PC-3 (cell line): ENCODE measurements around the gene ZNF396. TPM values are rescaled to one million over a fixed set of nuclear protein-coding genes. Genes with fewer than 3 reads are reported as not detected.

Source experiments
- ATAC-seq: fragments of 200-7000 bp; cut with Tn5 transposase; 2 replicates; pipeline ENCODE4 v1.9.1; 2020; ENCODE audit warnings: mild to moderate bottlenecking, moderate library complexity
- BruUV-seq: library from RNA; stranded (reverse); fragments of 400-500 nt; replicated peaks from 2 replicates; lab custom pipeline; 2021; lab: Mats Ljungman, UMichigan
- CTCF ChIA-PET: fragments of 300-600 bp; sonication (Branson Sonifier 250); formaldehyde crosslinking; loops from one replicate; lab custom pipeline; 2022; ENCODE audit warnings: antibody characterized with exemption; lab: Charles Lee
- POLR2A ChIA-PET: fragments of 300-600 bp; sonication (Branson Sonifier 250); formaldehyde crosslinking; loops from one replicate; lab custom pipeline; 2022; ENCODE audit warnings: antibody characterized with exemption; ENCODE audit not compliant: unreplicated experiment; lab: Charles Lee
- DNase-seq: peaks from one replicate; pipeline ENCODE4 v3.0.0-alpha.2; 2015
- H2AFZ ChIP-seq: fragments of 300-600 bp; sonication (generic); 2 replicates; pipeline ENCODE4 v1.6.0; 2016; ENCODE audit warnings: antibody characterized with exemption, low read length
- H3F3A ChIP-seq: fragments of 300-600 bp; sonication (generic); one replicate; pipeline ENCODE4 v1.6.0; 2017; ENCODE audit warnings: antibody characterized with exemption, low read length, control low read depth, mild to moderate bottlenecking; ENCODE audit not compliant: unreplicated experiment
- H3K27ac ChIP-seq: fragments of 300-600 bp; sonication (generic); 2 replicates; pipeline ENCODE4 v1.5.1; 2016; ENCODE audit warnings: mild to moderate bottlenecking, low read length
- H3K27me3 ChIP-seq: fragments of 300-600 bp; sonication (generic); 2 replicates; pipeline ENCODE4 v1.6.1; 2016; ENCODE audit warnings: low read length, mixed read lengths
- H3K36me3 ChIP-seq: fragments of 300-600 bp; sonication (generic); 2 replicates; pipeline ENCODE4 v1.6.1; 2016; ENCODE audit warnings: low read depth, mixed run types, low read length, mixed read lengths
- H3K4me1 ChIP-seq: fragments of 300-600 bp; sonication (generic); 2 replicates; pipeline ENCODE4 v1.5.1; 2016; ENCODE audit warnings: low read length; ENCODE audit not compliant: insufficient read depth
- H3K4me2 ChIP-seq: fragments of 300-600 bp; sonication (generic); 2 replicates; pipeline ENCODE4 v1.6.0; 2016; ENCODE audit warnings: low read length
- H3K4me3 ChIP-seq: fragments of 300-600 bp; sonication (generic); 2 replicates; pipeline ENCODE4 v1.5.1; 2016; ENCODE audit warnings: mild to moderate bottlenecking, low read length, mixed read lengths
- H3K79me2 ChIP-seq: fragments of 300-600 bp; sonication (generic); 2 replicates; pipeline ENCODE4 v1.6.1; 2017; ENCODE audit warnings: low read length, mixed read lengths
- H3K9ac ChIP-seq: fragments of 300-600 bp; sonication (generic); 2 replicates; pipeline ENCODE4 v1.6.0; 2016; ENCODE audit warnings: mild to moderate bottlenecking, low read length
- H3K9me2 ChIP-seq: fragments of 300-600 bp; sonication (generic); replicated peaks from 2 replicates; pipeline ENCODE4 v1.6.1; 2016; ENCODE audit warnings: mixed run types, low read length, mixed read lengths
- H3K9me3 ChIP-seq: fragments of 300-600 bp; sonication (generic); 2 replicates; pipeline ENCODE4 v1.6.1; 2016; ENCODE audit warnings: low read length, mixed read lengths
- H4K20me1 ChIP-seq: fragments of 300-600 bp; sonication (generic); 2 replicates; pipeline ENCODE4 v1.6.1; 2016; ENCODE audit warnings: low read length, mixed read lengths
- EZH2 ChIP-seq: fragments of 300-600 bp; sonication (generic); IDR thresholded peaks from one replicate; pipeline ENCODE4 v1.6.1; 2017; ENCODE audit warnings: antibody characterized with exemption, mild to moderate bottlenecking, low read length; ENCODE audit not compliant: unreplicated experiment
- EZH2phosphoT487 ChIP-seq: fragments of 300-600 bp; sonication (generic); IDR thresholded peaks from 2 replicates; pipeline ENCODE4 v1.6.1; 2018; ENCODE audit warnings: mild to moderate bottlenecking, antibody characterized with exemption, low read length, borderline replicate concordance
- intact Hi-C: fragments of 100-400 bp; cut with micrococcal nuclease; formaldehyde crosslinking; loops from 2 replicates; pipeline ENCODE4 v1.9.0; 2023
- total RNA-seq: library from RNA; depleted of rRNA; stranded (reverse); fragments of >200 nt; gene quantifications from 2 replicates; pipeline ENCODE4 v1.2.3, GENCODE V29; 2014
- TF ChIP-seq, protein P1 (sequence below): fragments of 300-600 bp; sonication (generic); conservative IDR thresholded peaks from 2 replicates; pipeline ENCODE4 v1.5.1; 2017; ENCODE audit warnings: antibody characterized with exemption, low read depth, mild to moderate bottlenecking, low read length

The ZNF396 gene
- total RNA-seq, 1 experiment from 2014 or later: 0.95 TPM

DNA sequence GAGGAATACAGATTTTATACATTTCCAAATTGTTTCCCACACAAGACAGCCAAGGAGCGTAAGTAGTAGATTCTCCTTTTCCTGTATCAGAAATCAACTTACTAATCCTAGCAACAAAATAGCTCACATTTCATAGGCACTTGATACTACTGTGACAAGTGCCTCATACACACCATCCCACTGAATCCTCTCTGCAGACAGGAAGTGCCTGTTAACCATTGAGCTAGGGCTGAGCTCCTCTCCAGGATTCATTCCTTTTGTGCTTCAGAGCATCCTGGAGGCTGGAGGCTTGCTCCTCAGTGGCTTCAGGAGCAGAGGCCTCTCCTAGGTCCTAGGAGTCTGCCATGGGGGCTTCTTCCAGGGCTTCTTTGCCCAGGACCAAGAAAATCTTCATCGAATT, 20.8 kb upstream of the ZNF396 start:
- H3K9ac ChIP-seq: no peak overlapping the region
- intact Hi-C loops: no loop called here
- ATAC-seq: no peak
- H3K9me3 ChIP-seq: no peaks in the 10 kb centered on the region
- H3K27ac ChIP-seq: no peak overlapping the region
- DNase-seq: no peak
- BruUV-seq: no TSS peak
- H3K4me1 ChIP-seq: no peaks in the 10 kb centered on the region
- no peak overlapping the region for H3K4me3 ChIP-seq
- no peaks in the 10 kb centered on the region for H3K27me3 ChIP-seq
- POLR2A ChIA-PET: interaction anchor here (0.7 kb wide), 1 partner anchor 81 kb away, joined by 7 read pairs; no protein-coding TSS in a partner anchor
- CTCF ChIA-PET: no interaction called here
- H3K79me2 ChIP-seq: no peaks in the 10 kb centered on the region
- no peaks in the 10 kb centered on the region for H3K9me2 ChIP-seq
- TF ChIP-seq, protein P1, sequence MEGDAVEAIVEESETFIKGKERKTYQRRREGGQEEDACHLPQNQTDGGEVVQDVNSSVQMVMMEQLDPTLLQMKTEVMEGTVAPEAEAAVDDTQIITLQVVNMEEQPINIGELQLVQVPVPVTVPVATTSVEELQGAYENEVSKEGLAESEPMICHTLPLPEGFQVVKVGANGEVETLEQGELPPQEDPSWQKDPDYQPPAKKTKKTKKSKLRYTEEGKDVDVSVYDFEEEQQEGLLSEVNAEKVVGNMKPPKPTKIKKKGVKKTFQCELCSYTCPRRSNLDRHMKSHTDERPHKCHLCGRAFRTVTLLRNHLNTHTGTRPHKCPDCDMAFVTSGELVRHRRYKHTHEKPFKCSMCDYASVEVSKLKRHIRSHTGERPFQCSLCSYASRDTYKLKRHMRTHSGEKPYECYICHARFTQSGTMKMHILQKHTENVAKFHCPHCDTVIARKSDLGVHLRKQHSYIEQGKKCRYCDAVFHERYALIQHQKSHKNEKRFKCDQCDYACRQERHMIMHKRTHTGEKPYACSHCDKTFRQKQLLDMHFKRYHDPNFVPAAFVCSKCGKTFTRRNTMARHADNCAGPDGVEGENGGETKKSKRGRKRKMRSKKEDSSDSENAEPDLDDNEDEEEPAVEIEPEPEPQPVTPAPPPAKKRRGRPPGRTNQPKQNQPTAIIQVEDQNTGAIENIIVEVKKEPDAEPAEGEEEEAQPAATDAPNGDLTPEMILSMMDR: no peak
- no peak for TF ChIP-seq EZH2
- no peak for TF ChIP-seq EZH2phosphoT487
- H4K20me1 ChIP-seq: no peaks in the 10 kb centered on the region
- H3F3A ChIP-seq: no peaks in the 10 kb centered on the region
- no peak overlapping the region for H2AFZ ChIP-seq
- no peak overlapping the region for H3K4me2 ChIP-seq
- H3K36me3 ChIP-seq: no peaks in the 10 kb centered on the region

DNA sequence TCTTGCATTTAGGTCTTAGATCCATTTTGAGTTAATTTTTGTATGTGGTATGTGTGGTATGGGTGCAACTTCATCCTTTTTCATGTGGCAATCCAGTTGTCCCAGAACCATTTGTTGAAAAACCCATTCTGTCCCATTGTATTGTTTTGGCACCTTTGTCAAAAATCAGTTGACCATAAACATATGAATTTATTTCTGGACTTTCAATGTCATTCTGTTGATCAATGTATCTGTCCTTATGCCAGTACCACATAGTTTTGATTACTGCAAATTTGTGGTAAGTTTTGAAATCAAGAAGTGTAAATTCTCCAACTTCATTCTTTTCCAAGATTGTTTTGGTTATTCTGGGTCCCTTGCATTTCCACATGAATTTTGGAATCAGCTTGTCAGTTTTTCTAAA, 16.6 kb upstream of the ZNF396 start:
- ChIA-PET CTCF (no interaction called here), POLR2A (no interaction called here)
- BruUV-seq: no TSS peak
- Histone ChIP-seq H3K4me3 (no peak overlapping the region), H3K9me2 (no peaks in the 10 kb centered on the region), H3K27ac (no peak overlapping the region), H3F3A (no peaks in the 10 kb centered on the region), H3K9ac (no peak overlapping the region), H3K79me2 (no peaks in the 10 kb centered on the region), H3K27me3 (no peaks in the 10 kb centered on the region), H2AFZ (no peak overlapping the region), H4K20me1 (no peaks in the 10 kb centered on the region), H3K4me2 (no peak overlapping the region), H3K36me3 (no peaks in the 10 kb centered on the region), H3K9me3 (no peaks in the 10 kb centered on the region), H3K4me1 (no peaks in the 10 kb centered on the region)
- DNase-seq (no peak), ATAC-seq (no peak)
- TF ChIP-seq EZH2 (no peak), EZH2phosphoT487 (no peak)
- TF ChIP-seq, protein P1: no peak
- intact Hi-C loops: no loop called here

DNA sequence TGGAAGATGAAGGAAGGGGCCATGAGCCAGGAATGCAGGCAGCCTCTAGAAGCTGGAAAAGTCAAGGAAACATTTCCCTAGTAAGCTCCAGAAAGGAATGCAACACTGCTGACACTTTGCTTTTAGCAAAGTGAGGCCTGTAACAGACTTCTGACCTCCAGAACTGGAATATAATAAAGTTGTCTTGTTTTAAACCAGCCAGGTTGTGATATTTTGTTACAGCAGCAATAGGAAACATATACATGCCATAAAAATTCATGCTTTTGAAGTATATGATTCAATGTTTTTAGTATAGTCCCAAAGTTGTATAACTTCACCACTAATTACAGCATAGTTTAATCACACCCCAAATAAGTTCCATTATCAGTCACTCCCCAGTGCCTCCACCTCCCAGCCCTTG, 15.2 kb upstream of the ZNF396 start:
- no peak for ATAC-seq

More for the DNA sequence above, 15.2 kb upstream of the ZNF396 start:
- no peaks in the 10 kb centered on the region for H4K20me1 ChIP-seq
- intact Hi-C loops: no loop called here
- H3K27me3 ChIP-seq: no peaks in the 10 kb centered on the region
- H3K4me2 ChIP-seq: no peak overlapping the region
- no peaks in the 10 kb centered on the region for H3K9me3 ChIP-seq
- no peak for DNase-seq
- H3K36me3 ChIP-seq: no peaks in the 10 kb centered on the region
- no peak overlapping the region for H2AFZ ChIP-seq
- H3K4me3 ChIP-seq: no peak overlapping the region
- no peaks in the 10 kb centered on the region for H3F3A ChIP-seq
- TF ChIP-seq EZH2phosphoT487: no peak
- ChIA-PET POLR2A (no interaction called here), CTCF (no interaction called here)
- H3K4me1 ChIP-seq: no peaks in the 10 kb centered on the region
- H3K9ac ChIP-seq: no peak overlapping the region
- no peaks in the 10 kb centered on the region for H3K9me2 ChIP-seq
- no TSS peak for BruUV-seq
- no peak overlapping the region for H3K27ac ChIP-seq
- H3K79me2 ChIP-seq: no peaks in the 10 kb centered on the region
